Measurements from ENCODE around the gene LSM2. TPM values are rescaled to one million over a fixed set of nuclear protein-coding genes. Genes with fewer than 3 reads are reported as not detected.
"Not testable (repeated sequence)": the region's sequence is repeated elsewhere in the genome, so short reads cannot be mapped to it uniquely, and the experiment has no call there.

The LSM2 gene
- total RNA-seq, 1 experiment from 2014 or later = 115 TPM

DNA sequence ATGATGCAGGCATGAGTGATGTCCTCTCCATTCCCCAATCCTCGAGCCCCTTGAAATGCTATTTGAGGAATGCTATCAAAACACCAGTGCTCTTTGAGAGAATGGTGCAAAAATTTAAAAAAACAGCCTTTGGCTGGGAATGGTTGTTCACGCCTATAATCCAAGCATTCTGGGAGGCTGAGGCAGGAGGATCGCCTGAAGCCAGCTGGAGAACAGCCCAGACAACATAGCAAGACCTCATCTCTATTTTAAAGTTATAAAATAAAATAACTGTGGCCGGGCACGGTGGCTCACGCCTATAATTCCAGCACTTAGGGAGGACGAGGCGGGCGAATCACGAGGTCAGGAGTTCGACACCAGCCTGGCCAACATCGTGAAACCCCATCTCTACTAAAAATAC is 7.0 kb downstream of the LSM2 start:
- no peak for DNase-seq (ENCODE audit: low read depth)

DNA sequence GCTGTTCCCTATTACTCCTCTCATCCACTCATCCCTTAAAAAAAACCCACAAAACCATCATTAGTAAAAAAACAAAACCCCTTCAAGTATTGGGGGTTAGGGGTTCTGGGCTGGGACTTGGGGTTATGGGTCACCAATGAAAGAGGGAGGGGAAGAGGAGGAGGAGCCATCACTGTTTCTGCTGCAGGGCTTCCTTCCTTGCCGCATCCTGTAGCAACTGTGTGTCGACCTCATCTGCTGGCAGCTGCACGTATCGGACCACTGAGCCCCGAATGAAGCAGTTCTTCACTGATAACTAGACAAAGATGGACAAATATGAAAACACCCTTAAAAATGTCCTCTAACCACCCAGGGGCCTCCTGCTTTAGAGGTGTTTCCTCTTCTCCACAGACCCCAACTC is 9.2 kb downstream of the LSM2 start:
- DNase-seq (ENCODE audit: low read depth) = no peak

DNA sequence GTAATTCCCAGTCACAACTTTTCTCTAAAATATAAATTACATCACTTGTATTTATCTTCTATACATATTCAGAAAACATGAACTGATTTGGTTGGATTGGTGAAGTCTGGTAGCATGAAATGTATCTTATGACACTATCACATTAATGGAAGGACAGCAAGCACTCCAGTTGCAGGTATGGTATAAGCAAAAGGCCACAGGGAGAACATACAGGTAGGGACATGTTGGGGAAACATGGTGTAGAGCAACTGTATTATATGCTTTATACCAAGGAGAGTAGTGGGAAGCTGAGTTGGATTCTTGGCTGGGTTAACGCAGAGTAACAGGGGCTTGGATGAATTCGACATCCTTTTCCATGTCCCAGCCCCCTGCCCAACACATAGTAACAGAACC is 9.8 kb downstream of the LSM2 start:
- DNase-seq (ENCODE audit: low read depth) = no peak

DNA sequence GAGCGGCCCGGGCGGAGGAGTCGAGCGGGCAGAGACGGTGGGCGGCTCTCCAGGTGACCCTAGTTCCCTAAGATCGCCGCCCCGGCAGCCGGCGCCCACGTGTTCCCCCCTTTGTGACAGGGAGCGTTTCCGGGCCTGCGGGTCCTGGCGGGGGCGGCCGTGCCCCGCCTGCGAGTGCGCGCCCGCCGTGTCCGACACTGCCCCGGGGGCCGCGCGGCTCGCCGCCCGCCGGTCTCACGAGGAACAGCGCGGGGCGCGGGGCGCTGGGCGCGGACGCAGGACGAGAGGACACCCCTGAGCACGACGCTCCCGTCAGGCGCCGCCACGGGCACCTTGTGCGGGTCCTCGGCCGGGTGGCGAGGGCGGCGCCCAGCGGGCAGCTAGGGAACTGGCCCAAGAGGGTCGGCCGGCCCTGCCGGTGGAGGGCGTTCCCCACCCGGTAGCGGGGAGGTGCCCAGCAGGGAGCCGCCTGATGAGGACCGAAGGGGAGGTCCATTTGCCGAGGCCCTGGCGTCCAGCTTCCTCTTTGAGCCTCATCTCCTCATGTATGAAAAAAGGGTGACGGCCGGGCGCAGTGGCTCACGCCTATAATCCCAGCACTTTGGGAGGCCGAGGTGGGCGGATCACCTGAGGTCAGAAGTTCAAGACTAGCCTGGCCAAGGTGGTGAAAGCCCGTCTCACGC is 11.0 kb downstream of the LSM2 start, which contains the start of gene VARS1:
VARS1 (minus strand) TSS at position 137 of the 683 bp plus-strand sequence. CDS start 535 bp downstream, outside the sequence.
- peak; percentile 87 for DNase-seq (ENCODE audit: low read depth)

DNA sequence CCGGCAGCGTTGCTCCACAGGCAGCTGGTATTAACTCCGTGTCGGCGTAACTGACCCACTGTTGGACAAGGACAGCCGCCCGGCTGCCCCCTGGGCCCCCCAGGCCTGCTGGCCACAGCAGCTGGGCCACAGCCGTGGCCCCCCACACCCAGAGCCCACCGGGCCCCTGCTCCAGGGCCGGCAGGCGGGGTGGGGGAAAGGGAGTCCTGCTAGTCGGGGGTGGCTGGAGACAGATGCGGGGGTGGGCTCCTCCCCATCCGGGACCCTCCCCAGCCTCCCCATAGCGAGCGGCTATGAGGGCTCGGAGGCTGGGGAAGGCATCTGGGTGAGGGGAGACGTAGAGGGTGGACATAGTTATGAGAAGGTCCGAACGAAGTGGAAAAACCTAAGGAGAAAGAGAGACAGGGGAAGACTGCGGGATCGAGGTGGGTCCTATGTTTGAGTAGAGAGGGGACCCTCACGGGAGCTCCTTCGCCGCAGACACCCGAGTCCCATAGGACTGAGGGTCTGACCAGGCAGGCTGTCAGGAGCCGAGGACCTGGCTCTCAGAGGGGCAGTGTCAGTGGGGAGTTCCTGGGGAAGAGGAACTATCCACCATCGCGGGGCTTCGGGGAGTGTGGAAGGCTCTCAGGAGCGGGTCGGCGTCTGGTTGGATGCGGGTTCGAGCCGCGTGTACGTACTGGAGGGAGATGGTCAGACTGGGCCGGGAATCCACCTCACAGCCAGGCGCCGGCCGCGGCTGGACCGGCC is 11.7 kb downstream of the LSM2 start:
- DNase-seq (ENCODE audit: low read depth) = peak; percentile 60

DNA sequence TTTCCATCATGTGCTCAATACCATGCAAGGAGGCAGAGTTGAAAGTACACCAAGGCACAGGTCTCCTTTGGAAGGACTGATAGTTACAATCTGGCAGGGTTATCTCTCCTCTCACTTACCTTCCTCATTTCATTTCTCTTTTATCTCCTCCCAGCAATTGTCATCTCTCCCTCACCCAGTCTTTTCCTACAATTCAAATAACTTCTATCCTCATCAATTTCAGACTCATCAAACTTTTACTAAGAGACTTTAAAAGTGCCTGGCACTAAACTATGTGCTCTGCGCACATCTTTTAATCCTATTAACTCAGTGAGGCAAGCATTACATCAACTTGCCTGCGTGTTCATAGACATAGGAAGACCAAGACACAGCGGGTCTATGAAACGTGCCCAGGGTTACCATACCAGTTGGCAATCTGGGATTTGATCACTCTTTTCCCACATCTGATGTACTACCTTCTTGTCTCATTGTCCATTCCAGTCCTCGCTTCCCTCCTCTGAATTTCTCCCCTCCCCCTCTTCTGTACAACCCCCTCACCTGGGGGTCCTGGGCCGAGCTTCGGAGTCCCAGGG is 12.4 kb downstream of the LSM2 start:
- no peak for DNase-seq (ENCODE audit: low read depth)

DNA sequence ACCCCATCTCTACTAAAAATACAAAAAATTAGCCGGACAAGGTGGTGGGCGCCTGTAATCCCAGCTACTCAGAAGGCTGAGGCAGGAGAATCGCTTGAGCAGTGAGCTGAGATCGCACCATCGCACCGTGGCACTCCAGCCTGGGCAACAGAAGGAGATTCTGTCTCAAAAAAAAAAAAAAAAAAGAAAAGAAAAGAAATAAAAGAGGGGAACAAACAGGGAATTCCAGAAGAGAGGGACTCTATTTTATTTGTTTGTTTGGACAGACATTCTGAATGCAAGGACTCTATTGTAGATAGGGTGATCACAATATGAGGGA is 12.9 kb downstream of the LSM2 start:
- DNase-seq (ENCODE audit: low read depth) = not testable (repeated sequence)

DNA sequence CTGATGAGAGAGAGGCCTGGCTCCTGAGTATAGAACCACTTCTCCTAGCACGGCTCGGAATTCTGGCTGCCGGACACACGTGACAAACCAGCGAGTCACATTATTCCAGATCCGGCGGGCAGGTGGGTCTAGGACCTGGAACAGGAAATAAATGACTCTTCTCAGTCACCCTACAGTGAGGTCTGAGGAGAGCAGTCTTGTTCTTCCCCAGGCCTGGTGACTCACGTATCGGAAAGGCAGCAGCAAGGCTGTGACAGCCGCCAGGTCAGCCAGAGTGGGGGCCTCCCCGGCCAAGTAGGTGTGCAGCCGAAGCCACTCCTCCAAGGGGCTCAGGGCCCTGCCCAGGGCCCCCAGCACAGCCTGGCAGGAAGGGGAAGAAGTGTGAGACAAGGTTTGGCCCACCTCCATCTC is 14.0 kb downstream of the LSM2 start:
- DNase-seq (ENCODE audit: low read depth) = peak; percentile 91

DNA sequence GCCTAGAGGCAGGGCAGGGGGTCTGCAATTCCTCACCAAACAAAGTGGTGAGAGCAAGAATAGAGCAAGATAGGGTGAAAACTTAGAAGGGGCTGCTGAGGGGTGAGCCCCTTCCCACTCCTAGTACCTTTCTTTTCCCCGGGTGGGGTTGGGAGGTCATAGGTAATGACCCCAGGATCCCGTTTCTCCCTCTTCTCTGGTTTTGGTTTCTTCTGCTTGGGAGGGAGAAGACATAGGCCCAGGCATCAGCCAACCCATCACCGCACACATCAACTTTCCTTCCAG is 14.7 kb downstream of the LSM2 start:
- DNase-seq (ENCODE audit: low read depth) = no peak

DNA sequence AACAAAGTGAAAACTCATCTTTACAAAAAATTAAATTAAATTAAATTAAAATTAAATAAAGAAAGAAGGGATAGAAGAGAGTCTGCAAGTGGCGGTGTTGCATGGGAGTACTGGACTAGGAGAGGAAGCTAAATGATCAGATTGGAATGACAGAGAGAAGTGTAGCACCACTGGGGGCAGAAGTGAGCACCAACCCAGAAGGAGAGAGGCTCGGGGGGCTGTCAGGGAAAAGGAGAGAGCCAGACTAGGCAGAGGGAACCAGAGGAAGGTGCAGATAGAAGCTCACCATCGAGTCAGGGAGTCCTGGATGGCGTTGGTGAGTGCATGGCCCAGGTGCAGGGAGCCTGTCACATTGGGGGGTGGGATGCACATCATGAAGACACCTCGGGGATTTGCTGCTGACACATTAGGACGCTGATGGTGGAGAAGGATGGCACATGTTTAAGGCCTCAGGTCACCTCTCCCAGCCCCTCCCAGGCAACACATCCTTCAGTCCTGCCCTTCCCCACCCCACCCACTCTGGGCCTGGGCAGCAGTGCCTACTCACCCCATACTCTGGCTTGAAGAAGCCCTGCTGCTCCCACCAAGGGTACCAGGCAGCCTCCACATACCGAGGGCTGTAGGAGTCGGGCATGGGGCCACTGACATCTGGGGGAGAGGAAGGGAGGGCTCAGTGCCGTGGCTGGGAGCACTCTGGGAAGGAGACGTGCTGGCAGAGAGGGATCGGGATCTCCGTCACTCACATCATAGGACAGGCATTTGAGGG is 15.3 kb downstream of the LSM2 start:
- DNase-seq (ENCODE audit: low read depth) = peak; percentile 55

DNA sequence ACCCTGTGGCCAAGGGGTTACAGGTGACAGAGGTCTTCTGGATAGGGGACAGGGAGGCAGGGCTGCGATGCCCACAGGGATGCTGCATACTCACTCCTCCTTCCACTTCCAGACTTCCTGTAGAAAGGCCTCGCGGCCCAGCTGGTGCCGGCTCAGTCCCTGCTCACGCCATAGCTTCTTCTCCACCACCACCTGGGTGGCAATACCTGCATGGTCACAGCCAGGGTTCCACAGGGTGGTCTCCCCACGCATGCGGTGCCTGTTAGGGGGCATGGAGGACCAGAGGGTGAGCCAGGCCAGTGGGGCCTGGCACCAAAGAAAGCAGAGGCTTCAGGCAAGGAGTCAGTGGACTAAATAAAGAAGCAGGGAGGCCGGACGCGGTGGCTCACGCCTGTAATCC is 21.3 kb downstream of the LSM2 start:
- no peak for DNase-seq (ENCODE audit: low read depth)

DNA sequence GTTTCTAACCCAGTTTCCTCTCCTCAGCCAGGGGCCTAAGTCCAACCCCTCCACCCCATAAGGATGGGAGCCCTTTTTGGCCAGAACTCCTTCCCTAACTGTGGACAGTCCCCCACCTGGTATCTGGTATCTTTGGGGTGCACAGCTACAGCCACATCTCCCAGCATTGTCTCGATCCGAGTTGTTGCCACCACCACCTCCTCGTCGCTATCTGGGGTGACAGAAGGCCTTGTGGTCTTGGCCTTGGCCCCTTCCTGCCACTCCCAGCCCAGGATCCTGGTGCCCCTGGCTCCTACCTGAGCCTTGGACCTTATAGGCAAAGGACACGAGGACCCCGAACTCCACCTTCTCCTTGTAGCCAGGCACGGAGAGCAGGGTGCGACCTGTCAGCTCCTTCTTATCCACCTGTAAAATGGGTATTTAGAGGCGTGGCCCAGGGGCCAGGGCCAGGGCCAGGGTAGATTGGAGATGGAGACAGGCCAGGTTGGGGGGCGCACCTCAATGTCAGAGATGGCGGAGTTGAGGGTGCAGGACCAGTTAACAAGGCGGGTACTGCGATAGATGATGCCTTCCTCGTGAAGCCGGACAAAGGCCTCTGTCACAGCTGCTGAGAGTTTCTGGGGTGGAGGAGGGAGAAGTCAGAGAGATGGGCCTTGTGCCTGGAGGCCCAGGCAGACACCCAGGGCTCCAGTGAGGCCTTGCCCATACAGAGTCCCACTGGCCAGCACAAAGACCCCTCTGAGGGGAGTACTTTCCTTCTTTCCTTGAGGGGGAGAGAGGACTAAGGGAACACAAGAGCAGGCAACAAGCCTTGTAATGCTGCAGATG is 22.5 kb downstream of the LSM2 start:
- no peak for DNase-seq (ENCODE audit: low read depth)

DNA sequence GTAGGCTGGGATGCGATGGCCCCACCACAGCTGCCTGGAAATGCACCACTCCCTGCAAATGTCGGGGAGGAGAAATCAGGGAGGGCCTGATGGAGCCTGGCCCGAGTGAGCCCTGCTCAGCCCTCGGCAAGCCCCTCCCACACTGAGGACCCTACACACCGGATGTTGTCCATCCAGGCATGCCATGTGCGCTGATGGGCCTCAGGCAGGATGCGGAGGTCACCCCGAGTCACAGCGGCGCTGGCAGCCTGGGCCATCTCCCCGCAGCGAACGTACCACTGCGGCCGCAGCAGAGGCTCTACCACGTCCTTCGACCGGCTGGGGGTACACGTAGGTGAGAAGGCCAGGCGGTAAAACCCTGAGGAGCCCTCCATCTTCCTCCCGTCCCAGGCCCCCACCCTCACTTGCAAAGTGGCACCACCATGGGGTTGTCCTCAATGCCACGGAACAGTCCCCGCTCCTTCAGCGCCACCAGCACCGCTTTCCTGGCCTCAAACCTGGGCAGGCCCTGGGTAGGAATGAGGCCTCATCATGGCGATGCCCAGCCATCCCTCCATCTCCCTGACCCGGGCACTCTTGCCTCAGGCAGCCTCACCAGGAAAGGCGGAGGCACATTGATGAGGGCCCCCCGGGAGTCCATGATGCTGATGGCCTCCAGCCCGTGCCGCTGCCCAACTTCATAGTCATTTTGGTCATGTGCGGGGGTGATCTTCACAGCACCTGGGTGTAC is 24.5 kb downstream of the LSM2 start:
- DNase-seq (ENCODE audit: low read depth) = no peak

DNA sequence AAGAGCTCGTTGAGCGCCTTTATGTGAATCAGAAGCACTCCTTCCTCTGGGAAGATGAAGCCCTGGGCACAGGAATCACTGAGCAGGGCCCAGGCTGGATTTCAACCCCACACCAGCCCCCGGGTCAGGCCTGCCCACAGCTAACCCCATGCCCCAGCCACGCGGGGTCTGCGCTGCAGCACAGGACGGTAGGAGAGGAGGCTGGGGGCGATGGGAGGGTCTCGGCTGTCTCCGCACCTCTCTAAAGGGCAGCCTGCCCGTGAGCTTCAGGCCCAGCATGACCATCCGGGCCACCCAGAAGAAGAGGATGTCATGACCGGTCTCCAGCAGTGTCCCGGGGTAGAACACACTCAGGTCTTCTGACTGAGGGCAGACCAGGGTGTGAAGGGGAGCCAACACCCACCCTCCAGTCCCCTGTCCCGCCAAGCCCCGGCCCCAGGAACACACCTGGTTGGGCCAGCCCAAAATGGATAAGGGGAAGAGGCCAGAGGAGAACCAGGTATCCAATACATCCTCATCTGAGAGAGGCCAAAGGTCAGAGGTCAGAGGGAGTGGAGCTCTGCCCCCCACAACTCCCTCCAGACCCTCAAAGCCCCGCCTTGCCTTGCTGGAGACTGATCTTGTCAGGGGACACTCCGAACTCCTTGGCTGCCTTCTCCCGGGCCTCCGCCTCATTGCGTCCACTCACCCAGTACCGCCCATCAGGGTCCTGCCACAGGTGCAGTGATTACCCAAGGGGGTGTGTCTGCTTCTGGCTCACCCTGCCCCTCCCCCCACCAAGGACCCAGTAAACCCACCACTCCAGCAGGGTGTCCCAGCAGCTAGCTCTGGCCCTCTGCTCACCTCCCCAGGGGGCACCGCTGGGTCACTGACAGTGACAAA is 25.3 kb downstream of the LSM2 start:
- DNase-seq (ENCODE audit: low read depth) = no peak

DNA sequence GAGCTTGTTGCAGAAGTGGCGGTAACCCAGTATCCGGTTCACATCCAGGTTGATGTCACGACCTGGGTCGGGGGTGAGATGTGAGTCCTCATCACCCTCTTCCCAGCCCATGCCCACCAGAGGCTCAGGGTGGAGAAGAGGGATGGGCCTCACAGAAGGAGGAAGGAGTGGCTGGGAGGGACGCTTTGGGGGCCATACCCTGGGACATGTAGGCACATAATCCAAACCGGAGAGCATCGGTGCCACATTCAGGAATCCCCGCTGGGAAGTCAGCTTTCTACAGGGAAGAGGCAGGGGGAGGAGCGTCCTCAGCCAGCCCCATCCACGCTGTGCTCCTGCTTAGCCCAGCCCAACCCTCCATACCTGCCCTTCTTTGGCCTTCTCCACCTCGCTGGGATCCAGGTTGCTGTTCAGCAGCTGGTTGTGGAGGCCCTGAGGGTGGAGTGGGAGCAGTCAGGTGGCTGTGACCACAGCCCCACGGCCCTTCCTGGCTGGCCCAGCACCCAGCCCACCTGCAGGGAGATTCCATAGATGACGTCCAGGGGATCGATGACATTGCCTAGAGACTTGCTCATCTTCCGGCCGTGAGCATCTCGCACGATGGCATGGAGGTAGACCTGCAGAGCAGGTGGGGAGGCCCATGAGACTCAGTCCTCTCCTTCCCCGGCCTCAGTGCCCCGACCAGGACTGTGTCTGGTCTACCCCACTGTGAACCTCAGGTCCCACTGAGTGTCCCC is 26.1 kb downstream of the LSM2 start:
- DNase-seq (ENCODE audit: low read depth) = no peak

DNA sequence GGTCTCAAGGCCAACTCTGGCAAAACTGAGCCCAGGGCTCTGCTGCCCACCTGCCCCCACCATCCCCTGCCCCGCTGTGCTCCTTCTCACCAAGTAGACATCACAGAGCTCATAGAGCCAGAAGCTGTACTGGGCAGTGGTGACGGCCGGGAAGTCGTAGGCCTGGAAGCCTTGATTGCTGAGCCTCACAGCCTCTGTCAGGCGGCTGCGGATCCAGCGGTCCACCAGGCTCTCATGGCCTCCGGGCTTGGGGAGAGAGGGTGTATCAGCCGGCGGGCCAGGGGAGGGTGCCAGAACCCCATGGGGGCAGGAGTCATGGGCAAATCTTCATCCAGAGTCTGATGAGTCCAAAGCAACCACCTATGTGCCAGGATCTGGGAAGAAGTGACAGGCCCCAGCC is 26.9 kb downstream of the LSM2 start:
- no peak for DNase-seq (ENCODE audit: low read depth)

DNA sequence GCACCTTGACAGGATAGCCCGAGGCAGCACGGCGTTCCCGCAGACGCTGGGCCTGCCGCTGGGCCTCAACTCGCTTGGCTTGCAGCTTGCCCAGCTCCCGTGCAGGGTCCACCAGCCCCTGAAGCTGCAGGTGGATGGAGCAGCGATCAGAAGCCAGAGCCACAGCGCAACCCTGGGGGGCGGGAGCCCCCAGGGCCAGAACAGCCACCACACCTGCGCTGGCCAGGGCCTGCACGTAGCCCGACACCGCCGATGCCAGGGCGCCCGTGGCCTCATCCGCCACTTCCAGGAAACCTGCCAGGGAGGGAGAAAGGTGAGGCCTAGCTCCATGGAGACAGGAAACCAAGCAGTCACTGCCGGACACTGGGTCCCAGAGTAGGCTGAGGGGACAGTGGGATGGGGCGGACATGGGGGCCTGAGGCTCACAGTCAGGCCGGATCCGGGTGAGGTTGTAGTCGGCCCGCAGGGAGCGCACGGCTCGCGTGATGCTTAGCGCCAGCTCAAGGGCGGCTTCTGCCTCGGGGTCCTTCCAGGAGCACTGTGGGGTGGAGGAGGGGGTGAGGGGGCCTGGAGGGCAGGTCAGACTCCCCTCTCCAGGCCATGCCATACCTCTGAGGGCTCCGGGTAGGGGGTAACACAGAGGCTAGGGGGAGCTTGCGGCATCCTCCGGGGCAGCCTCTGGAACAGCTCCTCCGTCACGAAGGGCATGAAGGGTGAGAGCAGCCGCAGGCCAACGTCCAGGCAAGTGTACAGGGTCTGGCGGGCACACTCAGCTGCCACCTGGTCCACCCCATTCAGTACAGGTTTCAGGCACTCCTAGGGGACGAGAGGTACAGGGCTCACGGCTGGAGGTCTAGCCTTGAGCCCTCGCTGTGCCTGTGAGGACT is 27.5 kb downstream of the LSM2 start:
- DNase-seq (ENCODE audit: low read depth) = no peak

DNA sequence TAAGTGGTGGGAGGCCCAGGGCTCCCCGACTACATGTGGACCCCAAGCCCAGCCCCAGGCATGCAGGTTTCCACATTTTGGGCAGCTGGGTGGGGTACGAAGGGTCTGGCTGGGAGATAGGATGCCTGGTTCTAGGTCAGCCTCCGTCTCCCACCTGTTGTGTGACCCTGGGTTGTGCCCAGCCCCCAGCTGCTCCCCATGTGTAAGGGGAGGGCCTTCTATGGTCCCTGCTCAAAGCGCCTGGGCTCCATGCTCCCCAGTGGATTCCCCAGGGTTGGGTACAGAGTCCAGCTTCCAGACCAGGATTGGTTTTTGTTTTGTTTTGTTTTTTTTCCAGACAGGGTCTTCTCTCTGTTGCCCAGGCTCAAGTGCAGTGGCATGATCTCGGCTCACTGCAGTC is 28.6 kb downstream of the LSM2 start:
- DNase-seq (ENCODE audit: low read depth) = no peak

Measured in HT1080 (cell line).